Mucosa of rectum (tissue), 2 donors: ENCODE data around the gene TSC22D3.
"Not testable (repeated sequence)": the region's sequence is repeated elsewhere in the genome, so short reads cannot be mapped to it uniquely, and the experiment has no call there.

Experiments
- H3K27ac ChIP-seq, 2 donors: one replicate each; pipeline ENCODE4 v1.7.0; 2013; ENCODE audit warnings: inconsistent platforms in 2 of 2, low read depth in 2 of 2, low read length in 2 of 2
- H3K27me3 ChIP-seq, 2 donors: one replicate each; pipeline ENCODE4 v1.7.0; 2013; ENCODE audit warnings: low read length in 2 of 2; ENCODE audit not compliant: control insufficient read depth in 2 of 2, insufficient read depth in 2 of 2
- H3K36me3 ChIP-seq, 2 donors: one replicate each; pipeline ENCODE4 v1.7.0; 2013; ENCODE audit warnings: low read length in 2 of 2; ENCODE audit not compliant: control insufficient read depth in 2 of 2, insufficient read depth in 2 of 2
- H3K4me1 ChIP-seq, 2 donors: one replicate each; pipeline ENCODE4 v1.7.0; 2013; ENCODE audit warnings: low read length in 2 of 2, mild to moderate bottlenecking in 1 of 2; ENCODE audit not compliant: control insufficient read depth in 2 of 2, insufficient read depth in 2 of 2
- H3K4me3 ChIP-seq, 2 donors: one replicate each; pipeline ENCODE4 v1.7.0; 2013; ENCODE audit warnings: low read length in 2 of 2
- H3K9ac ChIP-seq, 2 donors: one replicate each; pipeline ENCODE4 v1.7.0; 2013; ENCODE audit warnings: low read length in 2 of 2, low read depth in 1 of 2, mild to moderate bottlenecking in 1 of 2
- H3K9me3 ChIP-seq, 2 donors: one replicate each; pipeline ENCODE4 v1.7.0; 2013; ENCODE audit warnings: low read length in 2 of 2; ENCODE audit not compliant: control insufficient read depth in 2 of 2
- donor health status: healthy.
- donor health status: Normal muscosa, but diverticular disease.

TSC22D3 gene

DNA sequence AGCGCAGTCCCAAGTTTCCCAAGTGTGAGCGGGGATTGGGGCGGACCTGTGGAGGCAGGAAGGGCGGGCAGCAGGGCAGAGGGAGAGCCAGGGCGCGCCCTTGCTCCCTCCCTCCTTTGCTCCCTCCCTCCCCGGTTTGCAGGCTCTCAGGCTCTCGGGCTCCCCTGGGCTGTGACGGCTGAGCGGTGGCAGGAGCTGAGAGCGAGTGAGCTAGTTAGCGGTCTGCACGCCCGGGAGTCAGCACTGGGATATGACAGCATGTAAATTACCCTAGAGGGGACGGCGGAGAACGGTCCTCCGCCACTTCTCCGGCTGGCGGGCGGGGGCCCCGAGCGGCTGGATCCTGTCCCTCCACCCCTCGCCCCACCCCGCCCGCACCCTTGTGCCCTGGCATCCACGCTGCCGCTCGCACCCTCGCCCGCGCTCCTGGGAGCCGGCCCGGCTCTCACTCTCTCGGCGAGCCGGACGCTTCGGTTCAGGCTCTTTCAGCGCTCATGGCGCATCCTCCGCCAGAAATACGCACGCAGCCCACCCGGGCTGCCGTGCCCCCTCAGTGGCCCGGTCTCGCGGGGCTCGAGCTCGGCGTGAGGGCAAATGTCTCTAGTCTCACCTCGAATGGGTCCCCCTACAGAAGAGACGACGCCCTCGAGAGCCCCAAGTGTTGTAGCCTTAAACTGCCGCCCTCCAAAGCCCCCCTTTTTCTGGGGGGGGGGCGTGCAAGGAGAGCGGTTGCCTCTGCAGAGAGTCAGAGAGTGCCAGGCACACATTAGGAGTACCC is at the start of gene TSC22D3:
Gene TSC22D3 (minus strand): TSS at position 54 of the 778 bp plus-strand sequence. CDS start 368 bp downstream, outside the sequence.
- Histone ChIP-seq H3K9ac (peak within 1 kb of the TSS; percentile 54 to 74), H3K27me3 (peaks cover 0 to 4% of the 10 kb centered on the region in 2 donors), H3K27ac (peak within 1 kb of the TSS; percentile 21 to 38), H3K4me3 (peak within 1 kb of the TSS; percentile 62 to 72), H3K4me1 (peaks cover 0 to 16% of the 10 kb centered on the region in 2 donors), H3K9me3 (no peaks in the 10 kb centered on the region), H3K36me3 (no peaks in the 10 kb centered on the region)

DNA sequence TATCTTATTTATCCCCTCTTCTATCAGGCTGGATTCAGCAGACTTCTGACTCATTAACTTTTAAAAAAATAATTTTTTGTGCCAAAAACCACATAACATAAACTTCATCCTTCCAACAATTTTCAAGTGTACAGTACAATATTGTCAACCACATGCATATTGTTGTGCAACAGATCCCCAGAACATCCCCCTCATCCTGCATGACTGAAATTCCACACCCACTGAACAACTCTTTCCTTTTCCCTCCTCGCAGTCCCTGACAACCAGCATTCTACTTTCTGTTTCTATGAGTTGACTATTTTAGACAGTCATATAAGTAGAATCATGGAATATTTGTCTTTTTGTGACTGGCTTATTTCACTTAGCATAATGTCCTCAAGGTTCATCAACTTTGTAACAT is 47.9 kb upstream of the TSC22D3 start:
- Histone ChIP-seq H3K4me3 (no peak overlapping the region), H3K27ac (no peak overlapping the region), H3K9ac (no peak overlapping the region), H3K27me3 (no peaks in the 10 kb centered on the region), H3K4me1 (peaks cover 0 to 2% of the 10 kb centered on the region in 2 donors), H3K9me3 (peaks cover 0 to 4% of the 10 kb centered on the region in 2 donors), H3K36me3 (no peaks in the 10 kb centered on the region)

- H3K4me3 ChIP-seq = no peak overlapping the region
- H3K9me3 ChIP-seq = peaks cover 0 to 4% of the 10 kb centered on the region in 2 donors
- H3K27ac ChIP-seq = no peak overlapping the region
- peaks cover 0 to 2% of the 10 kb centered on the region in 2 donors for H3K4me1 ChIP-seq
- no peak overlapping the region for H3K9ac ChIP-seq
- H3K27me3 ChIP-seq = no peaks in the 10 kb centered on the region
- H3K36me3 ChIP-seq = no peaks in the 10 kb centered on the region
These were observed 47.5 kb upstream of the TSC22D3 start for GRCh38 chrX:107823042-107823441.

GRCh38 chrX:107818900-107819521 is 43.4 kb upstream of the TSC22D3 start:
- H3K4me1 ChIP-seq = no peaks in the 10 kb centered on the region
- H3K27ac ChIP-seq = no peak overlapping the region
- H3K27me3 ChIP-seq = no peaks in the 10 kb centered on the region
- H3K36me3 ChIP-seq = no peaks in the 10 kb centered on the region
- H3K9me3 ChIP-seq = peaks cover 2 to 4% of the 10 kb centered on the region in 2 donors
- H3K9ac ChIP-seq = no peak overlapping the region
- H3K4me3 ChIP-seq = no peak overlapping the region

DNA sequence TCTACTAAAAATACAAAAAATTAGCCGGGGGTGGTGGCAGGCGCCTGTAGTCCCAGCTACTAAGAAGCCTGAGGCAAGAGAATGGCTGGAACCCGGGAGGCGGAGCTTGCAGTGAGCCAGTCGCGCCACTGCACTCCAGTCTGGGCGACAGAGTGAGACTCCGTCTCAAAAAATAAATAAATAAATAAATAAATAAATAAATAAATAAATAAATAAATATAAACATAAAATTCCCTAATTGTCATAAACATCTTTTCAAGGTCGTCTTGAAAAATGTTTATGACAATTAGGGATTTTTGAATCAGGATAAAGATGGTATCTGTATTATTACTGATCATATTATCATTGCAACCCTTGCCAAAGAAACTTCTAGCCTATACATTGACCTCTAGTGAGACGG is 34.5 kb upstream of the TSC22D3 start:
- not testable (repeated sequence) for H3K27ac ChIP-seq, H3K4me3 ChIP-seq, H3K9ac ChIP-seq, H3K27me3 ChIP-seq, H3K9me3 ChIP-seq, H3K4me1 ChIP-seq, H3K36me3 ChIP-seq

- Histone ChIP-seq H3K27ac (no peak overlapping the region), H3K4me3 (no peak overlapping the region), H3K9me3 (no peaks in the 10 kb centered on the region), H3K9ac (no peak overlapping the region), H3K4me1 (no peaks in the 10 kb centered on the region), H3K36me3 (no peaks in the 10 kb centered on the region), H3K27me3 (no peaks in the 10 kb centered on the region)
These were observed 29.6 kb upstream of the TSC22D3 start for GRCh38 chrX:107805179-107805578.

DNA sequence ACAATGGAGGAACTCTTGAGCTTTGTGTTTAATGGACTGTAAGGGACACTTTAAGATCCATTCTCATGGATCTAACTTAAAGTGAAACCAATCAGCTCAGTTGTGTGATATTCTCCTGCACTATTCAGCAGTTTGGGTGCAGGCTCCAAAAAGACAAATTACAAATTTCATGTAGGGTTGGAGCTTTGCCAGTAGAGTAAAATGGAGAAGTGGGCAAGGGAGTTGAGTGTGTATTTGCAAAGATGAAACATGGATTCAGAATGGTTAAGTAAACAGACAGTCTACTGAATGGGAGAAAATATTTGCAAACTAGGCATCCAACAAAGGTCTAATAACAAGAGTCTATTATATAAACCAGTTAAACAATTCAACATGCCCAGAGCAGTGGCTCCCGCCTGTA is 28.8 kb upstream of the TSC22D3 start:
- Histone ChIP-seq H3K9ac (no peak overlapping the region), H3K36me3 (no peaks in the 10 kb centered on the region), H3K27me3 (no peaks in the 10 kb centered on the region), H3K4me3 (no peak overlapping the region), H3K9me3 (no peaks in the 10 kb centered on the region), H3K27ac (no peak overlapping the region), H3K4me1 (no peaks in the 10 kb centered on the region)

- H3K36me3 ChIP-seq = no peaks in the 10 kb centered on the region
- H3K9ac ChIP-seq = no peak overlapping the region
- no peak overlapping the region for H3K27ac ChIP-seq
- no peak overlapping the region for H3K4me3 ChIP-seq
- H3K4me1 ChIP-seq = no peaks in the 10 kb centered on the region
- H3K27me3 ChIP-seq = no peaks in the 10 kb centered on the region
- H3K9me3 ChIP-seq = no peaks in the 10 kb centered on the region
These were observed 12.2 kb upstream of the TSC22D3 start for GRCh38 chrX:107787827-107788226.

DNA sequence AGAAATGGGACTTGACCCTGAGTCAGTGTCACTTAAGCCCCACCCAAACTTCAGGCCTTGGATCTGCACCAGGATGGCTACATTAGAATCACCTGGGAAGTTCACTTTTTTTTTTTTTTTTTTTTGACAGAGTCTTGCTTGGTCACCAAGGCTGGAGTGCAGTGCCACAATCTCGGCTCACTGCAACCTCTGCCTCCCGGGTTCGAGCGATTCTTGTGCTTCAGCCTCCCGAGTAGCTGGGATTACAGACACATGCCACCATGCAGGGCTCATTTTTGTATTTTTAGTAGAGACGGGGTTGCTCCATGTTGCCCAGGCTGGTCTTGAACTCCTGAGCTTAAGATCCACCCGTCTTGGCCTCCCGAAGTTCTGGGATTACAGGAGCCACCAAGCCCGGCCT is 4.9 kb upstream of the TSC22D3 start:
- H3K9ac ChIP-seq = no peak overlapping the region
- H3K27ac ChIP-seq = no peak overlapping the region
- peaks cover 0 to 2% of the 10 kb centered on the region in 2 donors for H3K27me3 ChIP-seq
- peaks cover 0 to 13% of the 10 kb centered on the region in 2 donors for H3K4me1 ChIP-seq
- H3K9me3 ChIP-seq = no peaks in the 10 kb centered on the region
- H3K4me3 ChIP-seq = no peak overlapping the region
- no peaks in the 10 kb centered on the region for H3K36me3 ChIP-seq

- no peaks in the 10 kb centered on the region for H3K36me3 ChIP-seq
- H3K27me3 ChIP-seq = peaks cover 0 to 4% of the 10 kb centered on the region in 2 donors
- H3K4me1 ChIP-seq = peaks cover 0 to 16% of the 10 kb centered on the region in 2 donors
- H3K9ac ChIP-seq = peak within 1 kb of the TSS; percentile 54 to 74
- H3K9me3 ChIP-seq = no peaks in the 10 kb centered on the region
- H3K27ac ChIP-seq = peak within 1 kb of the TSS; percentile 5 to 27
- H3K4me3 ChIP-seq = peak within 1 kb of the TSS; percentile 62 to 72
These were observed 1.9 kb upstream of the TSC22D3 start, which contains the start of gene NCBP2L for GRCh38 chrX:107777536-107777832. TSS of gene NCBP2L (plus strand) at chrX:107777733. CDS start at chrX:107794221, 16,488 bp downstream.
